ENCODE data around the gene PSMD5. TPM values are rescaled to one million over a fixed set of nuclear protein-coding genes. Genes with fewer than 3 reads are reported as not detected.

PSMD5 gene
- total and polyA plus RNA-seq, 10 of the 15 experiments (the other 5 are each of a cell fraction or from before 2014, with no cell fraction given), result 8.8 to 47.7 (median 25.1) TPM

- TF ChIP-seq ZBTB33 (IDR thresholded peaks at IDR 0.05) (no peak), TCF12 (IDR thresholded peaks at IDR 0.05; ENCODE audit: low read depth, low read length) (no peak), MLLT1 (IDR thresholded peaks at IDR 0.05) (no peak), MXI1 (IDR thresholded peaks at IDR 0.05; ENCODE audit: low read depth, low read length) (no peak), TAF1 (IDR thresholded peaks at IDR 0.05; ENCODE audit: borderline replicate concordance, low read depth, low read length) (no peak), ZBTB11 (CRISPR knock-in tag; IDR thresholded peaks at IDR 0.05) (no peak), JUND (IDR thresholded peaks at IDR 0.05; ENCODE audit: low read depth, low read length) (no peak), IKZF2 (IDR thresholded peaks at IDR 0.05) (no peak), NFIC (IDR thresholded peaks at IDR 0.05; ENCODE audit: low read depth, low read length) (no peak), USF2 (IDR thresholded peaks at IDR 0.05; ENCODE audit: borderline replicate concordance, low read depth, low read length) (no peak)
Measured at GRCh38 chr9:120888626-120889025, 45.9 kb upstream of the PSMD5 start (continued).

Data from GM12878 (cell line).